Mesodermal cell (in vitro differentiated cells): ENCODE measurements around the gene SGMS1.

Experiments used
- H3K27ac ChIP-seq: 2 replicates; pipeline ENCODE4 v1.7.0; 2013; ENCODE audit warnings: mild to moderate bottlenecking, low read depth, low read length, moderate library complexity; ENCODE audit not compliant: severe bottlenecking
- H3K36me3 ChIP-seq: 2 replicates; pipeline ENCODE4 v1.7.1; 2013; ENCODE audit warnings: mild to moderate bottlenecking, low read length, moderate library complexity; ENCODE audit not compliant: control insufficient read depth, insufficient read depth
- H3K4me1 ChIP-seq: one replicate; pipeline ENCODE4 v1.7.1; 2013; ENCODE audit warnings: mild to moderate bottlenecking, low read length; ENCODE audit not compliant: insufficient read depth, control insufficient read depth, poor library complexity, severe bottlenecking
- H3K4me3 ChIP-seq: 2 replicates; pipeline ENCODE4 v1.7.0; 2013; ENCODE audit warnings: low read length, control low read depth, mild to moderate bottlenecking; ENCODE audit not compliant: insufficient read depth, poor library complexity, severe bottlenecking; ENCODE audit errors: extremely low read depth
- H3K9me3 ChIP-seq: 2 replicates; pipeline ENCODE4 v1.7.1; 2013; ENCODE audit warnings: mild to moderate bottlenecking, low read length, moderate library complexity; ENCODE audit not compliant: control insufficient read depth
- WGBS, 2 experiments: methylation state at CpG; one replicate each; pipeline ENCODE4 v1.1.5; 2013; ENCODE audit warnings: missing lambda C conversion rate in 2 of 2; ENCODE audit not compliant: insufficient coverage in 2 of 2; 5-methylcytosine and 5-hydroxymethylcytosine counted together

SGMS1 gene

DNA sequence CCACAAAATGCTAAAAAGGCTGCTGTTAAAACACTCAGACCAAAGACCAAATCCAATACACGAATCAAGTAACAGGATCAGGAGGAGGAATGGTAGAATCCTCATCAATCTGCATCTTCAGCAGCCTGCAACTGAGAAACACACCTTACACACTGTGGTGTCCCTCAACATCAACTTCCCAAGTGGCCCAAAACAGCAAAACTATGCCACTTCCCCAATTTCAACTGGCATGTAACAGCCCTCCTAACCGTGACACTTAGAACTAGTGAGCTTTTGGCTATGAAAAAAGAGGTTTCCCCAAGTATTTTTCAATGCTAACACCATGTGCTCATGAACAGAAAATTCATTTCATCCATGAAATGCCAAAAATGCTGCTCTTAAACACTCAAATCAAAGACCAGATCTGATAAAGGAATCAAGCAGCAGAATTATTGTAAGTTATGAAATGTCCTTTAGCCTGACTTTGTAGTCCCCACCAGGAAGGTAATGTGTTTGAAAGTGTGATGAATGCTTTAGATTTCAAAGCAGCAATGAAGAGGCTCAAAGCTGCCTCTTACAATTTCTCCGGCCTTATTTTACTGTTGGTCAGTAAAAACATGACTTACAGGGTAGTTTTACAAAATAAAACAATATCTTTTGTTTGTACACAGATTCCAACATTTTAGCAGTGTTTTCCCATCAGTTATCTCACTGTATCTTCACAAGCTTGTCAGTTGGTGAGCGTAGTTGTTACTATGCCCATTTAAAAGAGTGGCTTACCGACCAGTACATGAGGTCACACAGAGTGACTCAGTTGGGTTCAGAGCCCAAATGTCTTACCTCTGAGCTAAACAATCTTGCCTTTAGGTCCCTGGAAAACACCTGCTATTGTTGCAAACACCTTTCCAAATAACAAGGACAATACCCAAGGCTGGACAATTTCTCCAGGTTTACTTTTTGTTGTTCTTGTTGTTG is 306.8 kb downstream of the SGMS1 start:
- peaks cover 4% of the 10 kb centered on the region for H3K36me3 ChIP-seq
- H3K9me3 ChIP-seq = no peaks in the 10 kb centered on the region
- 87 to 93% methylated on average over 3 of the region's 5 CpGs for WGBS, 2 experiments
- no peak overlapping the region for H3K4me3 ChIP-seq
- no peak overlapping the region for H3K27ac ChIP-seq
- no peaks in the 10 kb centered on the region for H3K4me1 ChIP-seq

DNA sequence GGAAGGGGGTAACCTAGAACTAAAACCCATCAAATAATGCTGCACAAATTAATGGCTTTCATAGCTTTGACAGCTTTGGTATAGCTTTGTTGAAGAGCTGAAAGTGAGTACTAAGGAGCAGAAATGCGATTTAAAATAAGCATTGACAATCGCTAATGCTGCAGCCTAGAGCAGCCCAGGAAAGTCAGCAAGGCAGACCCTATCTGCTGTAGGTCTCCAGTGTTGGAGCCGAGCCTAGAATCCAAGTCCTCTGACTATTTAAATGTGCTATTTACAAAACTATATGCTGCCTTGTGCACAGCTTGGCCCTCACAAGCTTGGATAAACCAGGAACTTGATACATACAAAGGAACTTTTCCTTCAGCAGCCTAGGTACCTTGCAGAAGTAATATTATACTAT is 307.6 kb downstream of the SGMS1 start:
- H3K4me3 ChIP-seq = no peak overlapping the region
- WGBS, 2 experiments = 100% methylated on average over 2 of the region's 3 CpGs
- H3K4me1 ChIP-seq = no peaks in the 10 kb centered on the region
- no peak overlapping the region for H3K27ac ChIP-seq
- no peaks in the 10 kb centered on the region for H3K9me3 ChIP-seq
- H3K36me3 ChIP-seq = peaks cover 5% of the 10 kb centered on the region

GRCh38 chr10:50315424-50315823 is 308.3 kb downstream of the SGMS1 start:
- Histone ChIP-seq H3K27ac (no peak overlapping the region), H3K4me1 (no peaks in the 10 kb centered on the region), H3K4me3 (no peak overlapping the region), H3K9me3 (no peaks in the 10 kb centered on the region), H3K36me3 (peaks cover 12% of the 10 kb centered on the region)

GRCh38 chr10:50314169-50315071 is 309.3 kb downstream of the SGMS1 start:
- no peak overlapping the region for H3K27ac ChIP-seq
- 88 to 91% methylated on average over 6 to 10 of the region's 10 CpGs for WGBS, 2 experiments
- no peaks in the 10 kb centered on the region for H3K9me3 ChIP-seq

GRCh38 chr10:50312464-50313437 is 311.0 kb downstream of the SGMS1 start:
- H3K36me3 ChIP-seq = peaks cover 24% of the 10 kb centered on the region
- 93 to 95% methylated on average over 4 to 7 of the region's 10 CpGs for WGBS, 2 experiments
- H3K9me3 ChIP-seq = no peaks in the 10 kb centered on the region
- H3K4me1 ChIP-seq = no peaks in the 10 kb centered on the region
- H3K4me3 ChIP-seq = no peak overlapping the region
- no peak overlapping the region for H3K27ac ChIP-seq

More at GRCh38 chr10:50314169-50315071, 309.3 kb downstream of the SGMS1 start:
- peaks cover 21% of the 10 kb centered on the region for H3K36me3 ChIP-seq
- no peaks in the 10 kb centered on the region for H3K4me1 ChIP-seq
- H3K4me3 ChIP-seq = no peak overlapping the region

DNA sequence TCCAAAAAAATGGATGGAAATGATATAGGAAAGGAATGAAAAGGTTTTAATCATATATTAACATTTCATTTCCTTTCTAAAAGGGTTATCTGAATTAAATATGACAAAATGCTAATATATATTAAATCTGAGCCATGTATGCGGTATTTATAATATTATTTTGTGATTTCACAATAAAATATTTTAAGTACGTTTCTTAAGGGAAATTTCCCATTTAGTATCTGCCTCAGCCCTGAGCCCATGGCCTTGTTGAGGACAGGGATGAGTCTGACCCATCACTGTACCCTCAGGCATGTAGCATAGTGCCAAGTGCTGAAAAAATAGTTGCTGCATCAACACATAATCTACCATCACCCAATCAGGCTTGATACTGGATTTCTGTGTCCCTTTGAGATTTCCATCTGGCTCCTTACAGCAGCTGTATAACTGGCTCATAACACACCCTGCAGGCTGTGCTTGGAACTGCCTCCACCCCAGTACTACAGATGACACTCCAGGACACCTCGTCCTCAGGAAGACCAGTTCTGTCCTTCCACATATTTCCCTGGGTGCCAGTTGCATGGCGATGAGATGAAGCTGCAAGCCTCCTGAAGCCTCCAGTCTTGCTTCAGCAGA is 313.1 kb downstream of the SGMS1 start:
- Histone ChIP-seq H3K4me1 (no peaks in the 10 kb centered on the region), H3K9me3 (no peaks in the 10 kb centered on the region), H3K27ac (no peak overlapping the region), H3K4me3 (no peak overlapping the region), H3K36me3 (peaks cover 24% of the 10 kb centered on the region)
- 79 to 83% methylated on average over 1 to 2 of the region's 4 CpGs for WGBS, 2 experiments

DNA sequence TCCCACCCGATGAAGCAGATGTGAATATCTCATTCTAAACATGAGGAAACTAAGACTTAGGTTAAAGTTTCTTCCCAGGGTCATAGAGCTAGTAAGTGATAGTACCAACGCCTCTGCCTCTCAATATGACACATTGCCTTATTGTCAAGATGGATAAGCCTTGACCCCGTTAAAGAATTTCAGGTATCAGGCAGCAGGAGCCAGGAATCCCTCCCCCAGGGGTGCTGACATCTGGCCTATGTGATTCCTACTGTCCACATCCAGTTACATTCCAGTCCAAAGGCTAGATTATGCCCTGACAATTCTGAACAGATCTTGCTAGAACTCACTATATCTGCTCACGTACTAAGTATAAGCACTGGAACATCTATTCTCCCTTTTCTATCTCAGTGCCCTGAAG is 314.4 kb downstream of the SGMS1 start:
- 85 to 93% methylated on average over 3 of the region's 4 CpGs for WGBS, 2 experiments
- H3K36me3 ChIP-seq = peaks cover 20% of the 10 kb centered on the region

GRCh38 chr10:50304660-50305059 is 319.1 kb downstream of the SGMS1 start:
- no peak overlapping the region for H3K27ac ChIP-seq
- peaks cover 6% of the 10 kb centered on the region for H3K36me3 ChIP-seq
- no peaks in the 10 kb centered on the region for H3K9me3 ChIP-seq
- H3K4me3 ChIP-seq = no peak overlapping the region
- H3K4me1 ChIP-seq = no peaks in the 10 kb centered on the region
- 83 to 100% methylated on average over 5 of the region's 8 CpGs for WGBS, 2 experiments

More for the DNA sequence above, 314.4 kb downstream of the SGMS1 start:
- Histone ChIP-seq H3K27ac (no peak overlapping the region), H3K9me3 (no peaks in the 10 kb centered on the region), H3K4me3 (no peak overlapping the region), H3K4me1 (no peaks in the 10 kb centered on the region)

DNA sequence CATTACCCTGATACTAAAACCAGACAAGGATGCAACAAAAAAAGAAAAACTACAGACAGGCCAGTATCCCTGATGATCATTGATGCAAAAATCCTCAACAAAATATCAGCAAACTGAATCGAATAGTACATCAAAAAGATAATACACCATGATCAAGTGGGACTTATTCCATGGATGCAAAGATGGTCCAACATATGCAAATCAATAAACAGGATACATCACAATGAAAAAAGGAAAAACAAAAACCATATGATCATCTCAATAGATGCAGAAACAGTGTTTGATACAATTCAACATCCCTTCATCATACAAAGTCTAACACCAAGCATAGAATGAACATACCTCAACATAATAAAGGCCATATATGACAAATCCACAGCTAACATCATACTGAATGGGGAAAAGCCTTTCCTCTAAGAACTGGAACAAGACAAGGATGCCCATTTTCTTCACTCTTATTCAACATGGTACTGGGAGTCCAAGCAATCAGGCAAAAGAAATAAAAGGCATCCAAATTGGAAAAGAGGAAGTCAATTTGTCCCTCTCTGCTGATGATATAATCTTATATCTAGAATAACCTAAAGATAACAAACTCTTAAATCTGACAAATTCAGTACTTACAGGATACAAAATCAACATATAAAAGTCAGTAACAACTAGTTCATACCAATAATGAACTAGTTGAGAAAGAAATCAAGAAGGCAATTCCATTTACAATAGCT is 323.6 kb downstream of the SGMS1 start:
- Histone ChIP-seq H3K36me3 (no peaks in the 10 kb centered on the region), H3K4me3 (no peak overlapping the region), H3K9me3 (no peaks in the 10 kb centered on the region), H3K4me1 (no peaks in the 10 kb centered on the region), H3K27ac (no peak overlapping the region)
- 80 to 100% methylated on average over 1 of the region's 1 CpG for WGBS, 2 experiments
